Chondrocyte (in vitro differentiated cells): ENCODE data around the gene CACNB2. TPM values are rescaled to one million over a fixed set of nuclear protein-coding genes. Genes with fewer than 3 reads are reported as not detected.

Source experiments
- DNase-seq: peaks from one replicate; pipeline ENCODE4 v3.0.0; 2021; ENCODE audit warnings: mixed read lengths, low spot score
- H3K27ac Mint-ChIP-seq: one replicate; pipeline ENCODE4 v1.8.0; 2021; ENCODE audit warnings: mild to moderate bottlenecking, moderate library complexity, mixed read lengths; ENCODE audit not compliant: unreplicated experiment
- H3K27me3 Mint-ChIP-seq: 2 replicates; pipeline ENCODE4 v1.8.0; 2021; ENCODE audit warnings: low read depth, mixed read lengths
- H3K36me3 Mint-ChIP-seq: 2 replicates; pipeline ENCODE4 v1.8.0; 2021; ENCODE audit warnings: low read depth, mixed read lengths
- H3K4me1 Mint-ChIP-seq: 2 replicates; pipeline ENCODE4 v1.8.0; 2021; ENCODE audit warnings: low read depth, mild to moderate bottlenecking, mixed read lengths
- H3K4me3 Mint-ChIP-seq: one replicate; pipeline ENCODE4 v1.8.0; 2021; ENCODE audit warnings: mild to moderate bottlenecking, moderate library complexity, mixed read lengths; ENCODE audit not compliant: unreplicated experiment
- H3K9me3 Mint-ChIP-seq: 2 replicates; pipeline ENCODE4 v1.8.0; 2021; ENCODE audit warnings: low read depth, mixed read lengths
- CTCF ChIP-seq: fragments of 200-600 bp; sonication (generic); IDR thresholded peaks from 2 replicates; pipeline ENCODE4 v1.5.0; 2021; ENCODE audit warnings: antibody characterized with exemption, mild to moderate bottlenecking, moderate library complexity
- total RNA-seq: library from RNA; stranded (reverse); gene quantifications from 3 replicates; pipeline ENCODE4 v1.2.1, GENCODE V29; 2021

The CACNB2 gene
- total RNA-seq, 1 donor from 2014 or later = 0.25 TPM

DNA sequence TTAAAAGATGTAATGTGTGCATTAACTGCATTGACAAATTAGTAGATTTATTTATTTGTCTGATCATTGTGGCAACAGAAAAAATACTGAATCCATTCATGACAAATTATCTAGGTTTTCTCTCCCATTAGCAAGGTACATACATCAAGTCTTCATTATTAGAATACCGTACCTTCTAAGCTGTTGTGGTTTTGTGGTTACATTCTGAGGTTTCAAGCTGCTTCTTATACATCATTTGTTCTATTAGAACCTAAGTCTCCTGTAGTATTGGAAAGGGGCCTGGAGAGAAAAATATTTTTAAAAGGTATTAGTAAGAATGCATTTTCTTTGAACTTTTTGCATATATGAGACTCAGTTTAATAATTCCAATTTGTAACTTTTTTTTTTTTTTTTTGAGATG lies 26.3 kb upstream of the CACNB2 start:
- no peaks in the 10 kb centered on the region for H3K9me3 Mint-ChIP-seq
- no peak for TF ChIP-seq CTCF
- H3K27me3 Mint-ChIP-seq = peaks cover 2% of the 10 kb centered on the region
- no peaks in the 10 kb centered on the region for H3K4me1 Mint-ChIP-seq
- H3K36me3 Mint-ChIP-seq = no peaks in the 10 kb centered on the region
- DNase-seq = no peak
- H3K4me3 Mint-ChIP-seq = no peak overlapping the region
- H3K27ac Mint-ChIP-seq = no peak overlapping the region

DNA sequence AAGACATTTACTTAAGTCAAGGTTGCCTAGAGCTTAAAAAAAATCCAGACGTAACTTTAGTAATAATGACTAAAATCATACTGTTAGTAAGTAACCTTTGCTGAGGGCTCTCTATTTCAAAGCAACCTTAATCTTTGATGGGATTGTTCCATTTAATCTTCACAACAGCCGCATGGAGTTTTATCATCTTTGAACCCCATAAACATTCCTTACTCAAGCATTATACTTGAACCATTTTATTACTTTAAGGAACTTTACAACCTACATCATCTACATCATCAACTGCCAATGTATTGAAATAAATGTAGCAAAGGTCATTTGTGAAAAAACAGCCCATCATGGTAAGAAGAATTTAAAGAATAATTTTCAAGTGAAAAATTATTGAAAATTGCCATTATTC lies 22.9 kb upstream of the CACNB2 start:
- no peak overlapping the region for H3K4me3 Mint-ChIP-seq
- H3K27ac Mint-ChIP-seq = no peak overlapping the region
- no peaks in the 10 kb centered on the region for H3K9me3 Mint-ChIP-seq
- peaks cover 2% of the 10 kb centered on the region for H3K27me3 Mint-ChIP-seq
- DNase-seq = no peak
- no peaks in the 10 kb centered on the region for H3K36me3 Mint-ChIP-seq
- TF ChIP-seq CTCF = no peak
- no peaks in the 10 kb centered on the region for H3K4me1 Mint-ChIP-seq

- Mint-ChIP-seq H3K27me3 (peaks cover 17% of the 10 kb centered on the region), H3K4me3 (no peak overlapping the region), H3K36me3 (no peaks in the 10 kb centered on the region), H3K9me3 (no peaks in the 10 kb centered on the region), H3K4me1 (peaks cover 5% of the 10 kb centered on the region), H3K27ac (no peak overlapping the region)
- TF ChIP-seq CTCF = no peak
- DNase-seq = no peak
These were observed 17.5 kb upstream of the CACNB2 start for GRCh38 chr10:18122753-18123152.

DNA sequence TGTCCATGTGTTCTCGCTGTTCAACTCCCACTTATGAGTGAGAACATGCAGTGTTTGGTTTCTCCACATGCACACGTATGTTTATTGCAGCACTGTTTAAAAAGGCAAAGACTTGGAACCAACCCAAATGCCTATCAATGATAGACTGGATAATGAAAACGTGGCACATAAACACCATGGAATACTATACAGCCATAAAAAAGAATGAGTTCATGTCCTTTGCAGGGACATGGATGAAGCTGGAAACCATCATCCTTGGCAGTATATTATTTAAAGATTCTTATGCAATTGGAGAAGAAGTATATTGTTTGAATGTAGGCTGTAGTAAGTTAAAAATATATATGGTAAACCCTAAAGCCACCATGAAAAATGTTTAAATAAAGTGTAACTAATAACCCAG lies 7.2 kb upstream of the CACNB2 start:
- no peak for TF ChIP-seq CTCF
- Mint-ChIP-seq H3K4me1 (no peaks in the 10 kb centered on the region), H3K27ac (no peak overlapping the region), H3K27me3 (peaks cover 47% of the 10 kb centered on the region), H3K4me3 (no peak overlapping the region), H3K9me3 (no peaks in the 10 kb centered on the region), H3K36me3 (no peaks in the 10 kb centered on the region)
- DNase-seq = no peak

DNA sequence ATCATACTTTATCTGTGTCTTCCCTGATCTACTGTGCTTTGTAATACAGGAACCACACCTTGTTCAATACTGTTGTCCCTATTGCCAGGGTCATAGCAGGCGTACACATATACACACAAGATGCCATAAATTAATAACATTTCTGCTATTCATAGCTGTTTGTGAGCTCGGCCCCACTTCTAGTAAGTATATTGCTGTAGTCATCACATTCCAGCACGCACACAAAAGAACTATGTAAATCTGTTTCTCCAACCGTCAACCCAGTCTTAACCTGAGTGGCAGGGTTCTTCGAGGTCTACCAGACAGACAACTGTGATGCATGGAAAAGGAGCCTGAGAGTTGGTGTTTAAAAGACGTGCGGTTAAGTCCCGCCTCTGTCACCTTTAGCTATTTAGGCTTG lies 5.7 kb upstream of the CACNB2 start:
- no peak for DNase-seq
- H3K36me3 Mint-ChIP-seq = no peaks in the 10 kb centered on the region
- H3K9me3 Mint-ChIP-seq = no peaks in the 10 kb centered on the region
- H3K27ac Mint-ChIP-seq = no peak overlapping the region
- no peaks in the 10 kb centered on the region for H3K4me1 Mint-ChIP-seq
- H3K27me3 Mint-ChIP-seq = peaks cover 54% of the 10 kb centered on the region
- no peak for TF ChIP-seq CTCF
- H3K4me3 Mint-ChIP-seq = no peak overlapping the region
